Stomach (tissue), 4 donors: ENCODE results near the gene FBXO48.

Source experiments
- CTCF ChIP-seq, 7 experiments: fragments of 450-650 bp in 4 of 7; fragments of 200-600 bp in 3 of 7; sonication (generic) in 3 of 7; IDR thresholded peaks; one replicate each; pipeline ENCODE4 v1.5.1; 2016 to 2019; ENCODE audit warnings: antibody characterized with exemption in 7 of 7, control low read depth in 2 of 7, mild to moderate bottlenecking in 1 of 7
- EP300 ChIP-seq: sonication (generic); formaldehyde crosslinking; IDR thresholded peaks from one replicate; pipeline ENCODE4 v1.6.1; 2017; ENCODE audit warnings: antibody characterized with exemption
- POLR2A ChIP-seq, 4 donors: fragments of 450-650 bp; IDR thresholded peaks; one replicate each; pipeline ENCODE4 v1.6.1; 2016; ENCODE audit warnings: antibody characterized with exemption in 4 of 4, control low read depth in 2 of 4, mild to moderate bottlenecking in 1 of 4, moderate library complexity in 1 of 4
- POLR2AphosphoS5 ChIP-seq, 3 donors: sonication (generic); formaldehyde crosslinking; IDR thresholded peaks; one replicate each; pipeline ENCODE4 v1.6.1; 2016; ENCODE audit warnings: antibody characterized with exemption in 3 of 3

- TF ChIP-seq CTCF (IDR thresholded peaks at IDR 0.05): no peak
- no peak for TF ChIP-seq POLR2A (IDR thresholded peaks at IDR 0.05)
- TF ChIP-seq POLR2AphosphoS5 (IDR thresholded peaks at IDR 0.05): no peak
- no peak for TF ChIP-seq EP300
Measured at GRCh38 chr2:68452158-68452900, 14.8 kb downstream of the FBXO48 start.
